NCI-H128 (cell line): ENCODE measurements around the gene IL1RL1.

ENCODE experiments used
- DNase-seq: peaks from one replicate; lab custom pipeline; 2025; ENCODE audit not compliant: unreplicated experiment; lab: John Stamatoyannopoulos, UW

The IL1RL1 gene

GRCh38 chr2:102366406-102367112 lies 55.2 kb downstream of the IL1RL1 start:
- DNase-seq: no peak

GRCh38 chr2:102367331-102367971 lies 56.1 kb downstream of the IL1RL1 start:
- no peak for DNase-seq

- no peak for DNase-seq
These were observed 57.2 kb downstream of the IL1RL1 start for GRCh38 chr2:102368461-102369109.

DNA sequence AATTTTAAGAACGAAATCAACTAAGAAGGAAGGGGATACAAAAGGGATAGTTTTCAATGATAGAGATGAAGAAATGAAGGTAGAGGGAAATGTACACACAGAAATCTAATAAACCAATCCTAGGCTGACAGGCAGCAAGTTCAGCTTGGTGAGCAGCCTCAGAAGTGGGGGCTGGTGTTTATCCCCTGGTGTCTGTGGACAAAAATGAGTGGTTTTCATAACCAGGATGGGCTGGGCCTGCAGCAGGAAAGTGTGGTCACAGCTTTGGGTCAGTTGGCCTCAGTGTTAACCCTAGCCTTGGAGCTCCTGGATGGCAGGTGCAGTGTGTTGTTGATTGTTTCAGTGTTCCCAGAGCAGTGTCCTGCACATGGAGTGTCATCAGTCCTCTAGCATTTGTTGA lies 58.5 kb downstream of the IL1RL1 start:
- DNase-seq: no peak

DNA sequence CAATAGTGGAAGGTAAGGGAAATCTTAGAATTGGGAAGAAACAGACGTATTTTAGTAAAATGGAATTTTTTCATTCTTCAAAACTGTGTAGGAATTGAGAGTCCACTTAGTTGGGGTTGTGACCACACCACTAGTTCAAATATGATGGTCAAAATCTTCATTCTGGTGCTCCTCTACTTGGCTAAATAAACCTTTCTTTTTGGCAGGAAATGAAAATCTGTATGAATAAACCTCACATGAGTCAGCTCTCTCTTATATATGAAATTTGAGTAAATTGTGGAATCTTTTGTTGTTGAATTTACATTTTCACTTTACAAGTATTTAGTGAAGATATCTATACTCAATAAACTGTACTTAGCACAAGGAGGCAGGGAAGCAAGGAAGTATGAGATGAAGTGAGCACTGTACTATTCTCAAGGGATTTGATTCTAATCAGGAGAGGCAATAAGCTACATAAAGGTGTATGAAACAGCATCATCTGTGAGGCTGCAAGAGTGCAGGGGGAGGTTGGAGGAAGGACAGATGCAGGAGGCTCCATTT lies 64.8 kb downstream of the IL1RL1 start:
- DNase-seq: no peak

GRCh38 chr2:102383722-102384121 lies 72.4 kb downstream of the IL1RL1 start:
- DNase-seq: no peak

GRCh38 chr2:102385522-102385921 lies 74.2 kb downstream of the IL1RL1 start:
- DNase-seq: no peak

DNA sequence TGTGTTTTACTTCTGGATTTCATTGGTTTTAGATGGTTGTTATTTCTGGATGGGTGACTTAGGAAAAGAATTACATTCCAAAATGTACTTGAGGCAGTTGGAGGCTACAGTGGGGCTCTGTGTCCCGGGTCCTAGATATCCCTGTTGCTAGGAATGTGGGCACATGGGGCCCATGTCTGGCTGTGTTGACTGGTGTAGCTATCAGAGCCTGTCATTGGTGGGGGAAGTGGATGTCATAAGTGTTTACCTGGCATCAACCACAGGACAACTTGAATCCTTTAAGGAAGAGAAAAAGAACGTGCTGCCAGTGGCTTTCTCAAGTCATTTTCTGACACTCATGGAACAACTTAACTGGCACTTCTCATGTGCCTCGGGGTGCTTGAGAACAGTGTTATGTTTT lies 74.6 kb downstream of the IL1RL1 start:
- no peak for DNase-seq

DNA sequence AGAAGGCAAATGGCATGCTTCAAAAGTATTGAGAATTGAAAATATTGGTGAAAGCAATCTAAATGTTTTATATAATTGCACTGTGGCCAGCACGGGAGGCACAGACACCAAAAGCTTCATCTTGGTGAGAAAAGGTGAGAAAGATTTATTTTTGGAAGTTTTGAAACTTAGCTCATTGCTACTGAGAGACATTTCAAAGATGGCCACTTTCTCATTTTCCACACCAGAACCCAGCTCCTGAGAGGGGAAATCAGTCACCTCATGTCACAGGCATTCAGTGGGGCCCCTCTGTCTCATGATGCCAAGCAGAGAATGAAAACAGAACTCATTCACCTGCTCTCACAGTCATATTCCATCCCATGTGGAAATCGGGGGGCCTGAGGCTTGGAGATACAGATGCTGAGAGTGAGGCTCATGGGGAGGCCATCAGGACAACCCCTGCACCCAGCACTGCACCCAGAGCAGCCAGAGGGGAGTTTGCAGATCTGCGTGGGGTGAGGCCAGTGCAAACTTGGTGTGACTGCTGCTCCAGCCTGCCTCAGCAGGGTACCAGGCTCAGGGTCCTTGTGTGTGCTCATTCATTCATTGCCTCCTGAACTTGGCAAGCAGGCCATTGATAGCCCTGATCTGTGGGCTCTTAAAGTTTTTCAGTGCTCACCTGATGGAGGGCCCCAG lies 75.6 kb downstream of the IL1RL1 start:
- no peak for DNase-seq

DNA sequence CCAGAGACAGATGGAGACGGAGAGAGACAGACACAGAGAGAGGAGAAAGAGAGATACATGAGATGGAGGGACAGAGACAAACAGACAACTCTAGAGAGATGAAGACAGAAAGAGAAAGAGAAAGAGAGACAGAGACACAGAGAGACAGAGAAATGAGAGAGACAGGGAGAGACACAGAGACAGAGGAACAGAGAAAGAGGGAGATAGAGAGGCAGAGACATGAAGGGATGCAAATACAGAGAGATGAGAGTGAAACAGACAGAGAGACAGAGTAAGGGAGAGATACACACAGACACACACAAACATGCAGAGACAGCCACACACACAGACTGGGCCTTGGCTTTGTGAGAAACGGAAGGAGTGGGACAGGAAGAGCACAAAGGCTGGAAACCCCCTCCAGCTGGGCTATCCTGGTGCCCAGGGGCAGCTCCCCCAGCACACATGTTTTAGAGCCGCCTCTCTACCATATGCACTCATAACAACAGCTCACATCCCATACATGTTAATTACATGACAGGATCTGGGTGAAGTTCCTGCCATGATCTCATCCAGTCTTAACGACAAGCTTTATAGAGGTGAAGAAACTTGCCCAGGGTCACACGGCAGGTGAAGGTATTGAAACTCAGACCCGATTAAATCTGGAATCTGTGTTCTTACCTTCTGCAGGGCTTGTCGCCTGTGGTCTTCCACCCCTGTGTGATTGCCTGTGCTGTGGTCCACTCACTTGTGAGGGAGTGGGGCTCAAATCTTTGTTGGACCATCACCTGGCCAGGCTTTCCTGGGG lies 76.6 kb downstream of the IL1RL1 start:
- DNase-seq: no peak

- DNase-seq: no peak
These were observed 80.2 kb downstream of the IL1RL1 start for GRCh38 chr2:102391565-102391964.

DNA sequence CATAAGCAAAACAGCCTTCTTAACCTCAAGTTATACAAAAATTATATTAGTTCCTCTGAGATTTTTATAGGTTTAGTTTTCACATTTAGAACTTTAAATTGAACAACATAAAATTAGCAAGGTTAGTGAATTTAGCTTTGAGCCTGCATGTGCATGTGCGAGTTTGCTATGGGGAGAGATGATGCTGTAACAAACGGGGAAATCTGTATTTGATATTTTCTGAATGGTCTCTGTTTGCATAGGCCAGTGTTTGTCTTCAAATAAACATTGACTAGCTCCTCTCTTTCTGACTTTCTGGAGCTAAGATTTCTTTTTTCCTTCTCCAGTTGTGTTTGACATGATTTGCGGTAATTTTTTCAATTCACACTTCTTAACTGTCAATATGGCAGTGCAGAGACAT lies 80.7 kb downstream of the IL1RL1 start:
- DNase-seq: no peak

GRCh38 chr2:102392942-102393341 lies 81.6 kb downstream of the IL1RL1 start:
- DNase-seq: no peak

- no peak for DNase-seq
These were observed 84.6 kb downstream of the IL1RL1 start for GRCh38 chr2:102396012-102396411.

DNA sequence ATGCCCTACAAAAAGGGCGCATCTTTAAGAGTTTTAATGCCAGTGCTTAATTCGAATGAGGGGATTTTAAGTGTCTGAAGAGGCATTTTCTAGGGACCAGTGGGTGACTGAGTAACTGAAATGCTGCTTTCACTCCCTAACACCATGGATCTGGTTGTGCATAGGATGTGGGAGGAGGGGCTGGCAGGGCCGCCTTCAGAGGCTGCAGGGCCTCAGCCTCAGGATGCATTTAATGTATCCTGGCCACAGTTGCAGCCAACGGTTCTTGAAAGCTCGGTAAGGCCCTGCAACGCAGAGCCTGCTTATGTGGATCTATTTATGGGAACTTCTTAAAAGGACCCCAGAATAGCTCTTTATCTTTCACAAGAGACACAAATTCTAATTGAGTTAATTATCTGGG lies 85.8 kb downstream of the IL1RL1 start:
- DNase-seq: no peak

DNA sequence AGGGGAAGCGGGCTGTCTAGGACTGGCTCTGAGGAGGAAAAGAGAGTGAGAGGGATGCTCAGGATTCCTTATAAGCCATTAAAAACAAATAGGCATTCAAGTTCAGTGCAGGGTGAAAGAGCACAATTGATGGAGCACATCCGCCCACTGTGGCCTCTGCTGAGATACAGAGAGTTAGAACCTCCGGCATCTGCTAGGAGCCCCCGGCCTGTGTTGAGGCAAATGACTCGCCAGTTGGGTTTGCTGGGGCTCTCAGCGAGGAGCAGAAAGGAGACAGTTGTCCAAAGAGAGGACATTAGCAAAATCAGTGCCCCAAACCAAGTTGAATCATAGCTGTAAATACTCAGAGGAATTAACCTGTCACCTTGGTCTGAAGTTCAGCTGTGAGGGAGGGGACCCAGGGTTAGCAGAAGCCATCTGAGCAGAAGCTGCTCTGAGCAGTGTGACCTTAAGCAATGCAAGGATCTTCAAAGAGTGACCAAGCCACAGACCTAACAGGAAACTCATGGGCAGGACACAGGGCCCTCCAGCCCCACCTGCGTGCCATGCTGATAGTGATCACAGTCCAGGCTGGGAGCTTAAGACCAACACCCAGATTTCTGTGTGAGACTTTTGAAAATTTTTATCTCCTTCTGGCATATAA lies 88.3 kb downstream of the IL1RL1 start:
- no peak for DNase-seq

DNA sequence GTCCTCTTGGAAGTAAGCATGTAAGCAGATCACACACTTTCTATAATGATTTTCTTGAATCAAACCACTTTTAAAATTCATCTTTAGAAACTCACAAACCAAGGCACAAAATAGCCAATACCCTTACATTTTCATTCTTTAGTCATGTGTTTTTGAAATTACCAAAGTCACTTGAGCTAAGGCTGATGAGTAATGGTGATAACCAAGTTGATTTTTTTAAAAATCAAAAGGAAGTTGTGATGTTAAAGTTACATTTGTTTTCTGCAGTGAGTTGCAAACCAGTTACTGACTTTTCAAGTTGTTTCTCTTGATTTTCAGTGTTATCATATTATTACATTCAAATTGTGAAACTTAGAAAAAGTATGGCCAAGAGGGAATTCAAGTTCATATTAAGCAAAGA lies 90.1 kb downstream of the IL1RL1 start:
- no peak for DNase-seq
